Pancreas (tissue), 10 donors: Measurements from ENCODE around the gene JMJD4. TPM values are rescaled to one million over a fixed set of nuclear protein-coding genes. Genes with fewer than 3 reads are reported as not detected.

ENCODE experiments used
- ATAC-seq, 4 donors: fragments of 200-7000 bp; cut with Tn5 transposase; one replicate each; pipeline versions ENCODE4 v1.8.0 to v1.9.1; 2020; ENCODE audit warnings: mild to moderate bottlenecking in 4 of 4, moderate library complexity in 4 of 4
- DNase-seq, 6 donors: peaks; one replicate each; pipeline ENCODE4 v3.0.0-alpha.2; 2020
- FAIRE-seq: peaks from 2 replicates; lab custom pipeline; 2012; peaks lifted over from hg19 to GRCh38; lab: Jason Lieb, UNC
- H3K27ac ChIP-seq, 4 donors: fragments of 200-600 bp; sonication (generic); 1 replicate in 3 of 4; 2 replicates in 1 of 4; pipeline versions ENCODE4 v1.5.0 to v1.8.0; 2020
- H3K27me3 ChIP-seq, 4 donors: fragments of 200-600 bp; one replicate each; pipeline ENCODE4 v1.8.0; 2021
- H3K36me3 ChIP-seq, 3 donors: fragments of 200-600 bp; sonication (generic) in 1 of 3; one replicate each; pipeline versions ENCODE4 v1.5.0 to v1.8.0; 2020 to 2021
- H3K4me1 ChIP-seq, 3 donors: fragments of 200-600 bp; one replicate each; pipeline ENCODE4 v1.8.0; 2021
- H3K4me3 ChIP-seq, 4 donors: fragments of 200-600 bp; sonication (generic) in 2 of 4; one replicate each; pipeline versions ENCODE4 v1.5.0 to v1.8.0; 2020 to 2021
- H3K9me3 ChIP-seq, 4 donors: fragments of 200-600 bp; one replicate each; pipeline ENCODE4 v1.8.0; 2021
- CTCF ChIP-seq, 4 donors: fragments of 200-600 bp; sonication (generic) in 3 of 4; IDR thresholded peaks; one replicate each; pipeline versions ENCODE4 v1.5.0 to v1.8.0; 2021; ENCODE audit warnings: antibody characterized with exemption in 4 of 4
- WGBS, 2 donors: extraction: QIAGEN DNeasy Blood & Tissue Kit; methylation state at CpG; one replicate each; pipeline ENCODE4 v1.1.7; 2013; 5-methylcytosine and 5-hydroxymethylcytosine counted together
- intact Hi-C, 3 donors: fragments of 100-400 bp; cut with DNase I; formaldehyde crosslinking; loops; one replicate each; pipeline versions ENCODE4 v1.11.1 to v1.14.2; 2022
- polyA plus RNA-seq, 2 donors: library from polyadenylated mRNA; stranded (reverse); fragments of 200-250 nt; gene quantifications; one replicate each; pipeline ENCODE4 v1.2.3, GENCODE V29; 2013
- total RNA-seq, 6 donors: library from RNA; stranded (reverse); fragmentation: NEBNext Ultra II Directional in 4 of 6; extraction: Animal tissue kit (Norgen Biotek cat#: 25700) in 4 of 6; gene quantifications; one replicate each; pipeline versions ENCODE4 v1.2.1 to v1.2.4, GENCODE V29; 2021 to 2023
- donor health status: healthy with polysubstance abuse.
- donor health status: DM: no; HTN: no; CAD: no; lungs with moderate emphysema.
- donor health status: DM: no; HTN: no; CAD: no.
- donor health status: control.
- donor health status: control.
- donor health status: Bipolar disorder and iron deficiency.
- donor health status: DM: yes; HTN: yes; CAD: no.
- donor health status: DM: no; HTN: no; CAD: no.
- donor health status: DM: no; HTN: no; CAD: no.
- donor health status: DM: yes; HTN: yes; CAD: no.

JMJD4 gene
- total and polyA plus RNA-seq, 8 donors: 4.8 to 14.8 (median 9.6) TPM

GRCh38 chr1:227748496-227749182 is 13.5 kb upstream of the JMJD4 start:
- DNase-seq: peak in 1 of 6 donors; percentile 33

GRCh38 chr1:227747948-227748495 is 12.9 kb upstream of the JMJD4 start:
- no peak for ATAC-seq
- no peak for TF ChIP-seq CTCF (IDR thresholded peaks at IDR 0.05)
- no peaks in the 10 kb centered on the region for H3K27me3 ChIP-seq
- FAIRE-seq: no peak
- no peak overlapping the region for H3K27ac ChIP-seq
- H3K4me3 ChIP-seq: no peak overlapping the region
- peak in 1 of 6 donors; percentile 24 for DNase-seq
- H3K4me1 ChIP-seq: no peaks in the 10 kb centered on the region
- 89 to 92% methylated on average over 18 of the region's 18 CpGs for WGBS, 2 donors
- H3K36me3 ChIP-seq: peaks cover 0 to 12% (median 0%) of the 10 kb centered on the region in 3 donors
- intact Hi-C loops: no loop called here
- no peaks in the 10 kb centered on the region for H3K9me3 ChIP-seq

More at GRCh38 chr1:227748496-227749182, 13.5 kb upstream of the JMJD4 start:
- Histone ChIP-seq H3K27me3 (no peaks in the 10 kb centered on the region), H3K4me3 (no peak overlapping the region), H3K4me1 (no peaks in the 10 kb centered on the region), H3K27ac (no peak overlapping the region), H3K9me3 (no peaks in the 10 kb centered on the region), H3K36me3 (peaks cover 0 to 12% (median 0%) of the 10 kb centered on the region in 3 donors)
- intact Hi-C loops: no loop called here
- peak in 2 of 4 donors; percentile 22 to 36 for ATAC-seq
- peak; percentile 32 for FAIRE-seq
- no peak for TF ChIP-seq CTCF (IDR thresholded peaks at IDR 0.05)
- 67 to 72% methylated on average over 7 of the region's 7 CpGs for WGBS, 2 donors

GRCh38 chr1:227747382-227747781 is 12.3 kb upstream of the JMJD4 start:
- 80 to 82% methylated on average over 8 of the region's 8 CpGs for WGBS, 2 donors
- H3K4me3 ChIP-seq: no peak overlapping the region
- no peak for TF ChIP-seq CTCF (IDR thresholded peaks at IDR 0.05)
- H3K27ac ChIP-seq: no peak overlapping the region
- no peaks in the 10 kb centered on the region for H3K9me3 ChIP-seq
- intact Hi-C loops: no loop called here
- ATAC-seq (no peak), DNase-seq (peak in 1 of 6 donors; percentile 17), FAIRE-seq (no peak)
- H3K27me3 ChIP-seq: no peaks in the 10 kb centered on the region
- H3K36me3 ChIP-seq: peaks cover 0 to 12% (median 0%) of the 10 kb centered on the region in 3 donors
- H3K4me1 ChIP-seq: no peaks in the 10 kb centered on the region

- H3K27me3 ChIP-seq: no peaks in the 10 kb centered on the region
- H3K36me3 ChIP-seq: peaks cover 0 to 12% (median 0%) of the 10 kb centered on the region in 3 donors
- no peak for ATAC-seq
- WGBS, 2 donors: 79 to 85% methylated on average over 6 of the region's 6 CpGs
- no peaks in the 10 kb centered on the region for H3K9me3 ChIP-seq
- DNase-seq: no peak
- FAIRE-seq: no peak
- H3K4me3 ChIP-seq: no peak overlapping the region
- intact Hi-C loops: no loop called here
- no peak for TF ChIP-seq CTCF (IDR thresholded peaks at IDR 0.05)
- H3K27ac ChIP-seq: no peak overlapping the region
- H3K4me1 ChIP-seq: no peaks in the 10 kb centered on the region
Measured at GRCh38 chr1:227746676-227747075, 11.6 kb upstream of the JMJD4 start.
